SU-DHL-6 (cell line): ENCODE results near the gene SDF2L1.

Experiments used
- CTCF ChIP-seq: fragments of 200-600 bp; sonication (generic); IDR thresholded peaks from one replicate; pipeline ENCODE4 v1.5.1; 2017; ENCODE audit warnings: antibody characterized with exemption, mild to moderate bottlenecking, low read length, moderate library complexity; ENCODE audit not compliant: insufficient read depth, poor library complexity, severe bottlenecking
- EZH2phosphoT487 ChIP-seq: fragments of 200-600 bp; sonication (generic), shearing (Covaris generic); conservative IDR thresholded peaks from 2 replicates; pipeline ENCODE4 v1.6.1; 2018; ENCODE audit warnings: mild to moderate bottlenecking, antibody characterized with exemption, low read length, moderate library complexity, mixed read lengths

- TF ChIP-seq CTCF (no peak), EZH2phosphoT487 (no peak)
These were observed at the start of gene SDF2L1 for GRCh38 chr22:21641789-21642583.
